HepG2 (cell line): ENCODE data around the gene ZCCHC12. TPM values are rescaled to one million over a fixed set of nuclear protein-coding genes. Genes with fewer than 3 reads are reported as not detected.

ENCODE experiments used
- ATAD3A ChIP-seq: sonication (generic); formaldehyde crosslinking; IDR thresholded peaks from 2 replicates; pipeline ENCODE4 v1.4.0; 2020; ENCODE audit warnings: missing genetic modification reagents
- CCDC6 ChIP-seq: sonication (generic); formaldehyde crosslinking; IDR thresholded peaks from 2 replicates; pipeline ENCODE4 v1.8.1; 2022; ENCODE audit warnings: mild to moderate bottlenecking, missing genetic modification reagents, moderate library complexity
- EP300 ChIP-seq, 3 experiments: sonication (generic) in 1 of 3; formaldehyde crosslinking in 1 of 3; IDR thresholded peaks; 2 replicates each; pipeline versions ENCODE4 v1.5.1 to v1.6.1; 2011 to 2020; ENCODE audit warnings: low read depth in 2 of 3, low read length in 2 of 3, borderline replicate concordance in 1 of 3, improper control_type of control experiment in 1 of 3, mild to moderate bottlenecking in 1 of 3, missing genetic modification reagents in 1 of 3, moderate library complexity in 1 of 3
- FOXA3 ChIP-seq: IDR thresholded peaks from 2 replicates; pipeline ENCODE4 v1.6.1; 2016; ENCODE audit warnings: missing genetic modification reagents, missing compliant biosample characterization
- HES4 ChIP-seq: sonication (generic); formaldehyde crosslinking; IDR thresholded peaks from 2 replicates; pipeline ENCODE4 v1.9.0; 2021; ENCODE audit warnings: mild to moderate bottlenecking, missing genetic modification reagents, borderline replicate concordance
- JUN ChIP-seq: sonication (generic); formaldehyde crosslinking; IDR thresholded peaks from 2 replicates; pipeline ENCODE4 v1.4.0; 2020; ENCODE audit warnings: mild to moderate bottlenecking, missing genetic modification reagents
- KLF9 ChIP-seq: IDR thresholded peaks from 2 replicates; pipeline ENCODE4 v1.6.1; 2016; ENCODE audit warnings: low read depth
- MTA3 ChIP-seq: sonication (generic); formaldehyde crosslinking; IDR thresholded peaks from 2 replicates; pipeline ENCODE4 v1.4.0; 2020; ENCODE audit warnings: missing genetic modification reagents
- MXD4 ChIP-seq: IDR thresholded peaks from 2 replicates; pipeline ENCODE4 v1.6.1; 2016; ENCODE audit warnings: mild to moderate bottlenecking, missing biosample characterization, missing genetic modification reagents
- MYC ChIP-seq: sonication (generic); formaldehyde crosslinking; IDR thresholded peaks from 2 replicates; pipeline ENCODE4 v1.9.0; 2021; ENCODE audit warnings: missing genetic modification reagents, borderline replicate concordance
- NFIC ChIP-seq: IDR thresholded peaks from 2 replicates; pipeline ENCODE4 v1.6.1; 2012; ENCODE audit warnings: mild to moderate bottlenecking, low read length, inconsistent platforms
- PTBP1 ChIP-seq: fragments of 200-400 bp; formaldehyde crosslinking; IDR thresholded peaks from 2 replicates; pipeline ENCODE4 v1.6.1; 2018; ENCODE audit warnings: low read length, low read depth; ENCODE audit not compliant: poor library complexity, severe bottlenecking
- RNF2 ChIP-seq: fragments of 450-650 bp; conservative IDR thresholded peaks from 2 replicates; pipeline ENCODE4 v1.6.1; 2016; ENCODE audit warnings: low read depth
- RORA ChIP-seq: sonication (generic); formaldehyde crosslinking; IDR thresholded peaks from 2 replicates; pipeline ENCODE4 v1.5.0; 2020; ENCODE audit warnings: mild to moderate bottlenecking, missing genetic modification reagents, moderate library complexity
- SP2 ChIP-seq: sonication (generic); formaldehyde crosslinking; IDR thresholded peaks from 2 replicates; pipeline ENCODE4 v1.5.1; 2020; ENCODE audit warnings: mild to moderate bottlenecking, missing genetic modification reagents
- SRY ChIP-seq: sonication (generic); formaldehyde crosslinking; IDR thresholded peaks from 2 replicates; pipeline ENCODE4 v1.8.0; 2022; ENCODE audit warnings: mild to moderate bottlenecking, missing genetic modification reagents
- ZNF232 ChIP-seq: sonication (generic); formaldehyde crosslinking; IDR thresholded peaks from 2 replicates; pipeline ENCODE4 v1.4.0; 2020; ENCODE audit warnings: missing genetic modification reagents, borderline replicate concordance
- ZNF331 ChIP-seq: sonication (generic); formaldehyde crosslinking; IDR thresholded peaks from 2 replicates; pipeline ENCODE4 v1.4.0; 2020; ENCODE audit warnings: missing genetic modification reagents
- ZNF484 ChIP-seq: sonication (generic); formaldehyde crosslinking; IDR thresholded peaks from 2 replicates; pipeline ENCODE4 v1.5.1; 2020; ENCODE audit warnings: mild to moderate bottlenecking, low read depth, missing genetic modification reagents, borderline replicate concordance
- ZNF572 ChIP-seq: sonication (generic); formaldehyde crosslinking; IDR thresholded peaks from 2 replicates; pipeline ENCODE4 v1.5.1; 2020; ENCODE audit warnings: mild to moderate bottlenecking, missing genetic modification reagents
- ZNF660 ChIP-seq: sonication (generic); formaldehyde crosslinking; IDR thresholded peaks from 2 replicates; pipeline ENCODE4 v1.5.1; 2020; ENCODE audit warnings: mild to moderate bottlenecking, low read depth, missing genetic modification reagents, borderline replicate concordance
- ZNF709 ChIP-seq: sonication (generic); formaldehyde crosslinking; IDR thresholded peaks from 2 replicates; pipeline ENCODE4 v1.5.0; 2020; ENCODE audit warnings: mild to moderate bottlenecking, missing genetic modification reagents
- ZNF724P ChIP-seq: sonication (generic); formaldehyde crosslinking; IDR thresholded peaks from 2 replicates; pipeline ENCODE4 v1.8.0; 2022; ENCODE audit warnings: missing genetic modification reagents, borderline replicate concordance
- ZNF773 ChIP-seq: sonication (generic); formaldehyde crosslinking; IDR thresholded peaks from 2 replicates; pipeline ENCODE4 v1.4.0; 2020; ENCODE audit warnings: missing genetic modification reagents, borderline replicate concordance
- ZNF777 ChIP-seq: sonication (generic); formaldehyde crosslinking; IDR thresholded peaks from 2 replicates; pipeline ENCODE4 v1.4.0; 2020; ENCODE audit warnings: missing genetic modification reagents
- ZZZ3 ChIP-seq: sonication (generic); formaldehyde crosslinking; IDR thresholded peaks from 2 replicates; pipeline ENCODE4 v1.4.0; 2020; ENCODE audit warnings: missing genetic modification reagents, mild to moderate bottlenecking, borderline replicate concordance
- polyA plus RNA-seq, 8 experiments: library from polyadenylated mRNA; depleted of rRNA in 3 of 8; stranded (reverse) in 7 of 8; unstranded in 1 of 8; fragments of >200 nt; fragmentation: Illumina TruSeq in 4 of 8; extraction: Trizol in 4 of 8; gene quantifications; 2 replicates each; pipeline versions ENCODE4 v1.2.1 to v1.2.3, GENCODE V29; 2011 to 2016; ENCODE audit warnings: low read depth in 4 of 8, missing spikeins in 1 of 8, mixed read lengths in 1 of 8; ENCODE audit not compliant: insufficient read depth in 1 of 8
- total RNA-seq, 5 experiments: library from RNA; depleted of rRNA; stranded (reverse); fragments of >200 nt; fragmentation: Illumina TruSeq; extraction: Trizol; gene quantifications; 2 replicates each; pipeline ENCODE4 v1.2.3, GENCODE V29; 2016; ENCODE audit warnings: low read depth in 1 of 5
- TF ChIP-seq, protein P1 (sequence below): IDR thresholded peaks from 2 replicates; pipeline ENCODE4 v1.6.1; 2012; ENCODE audit warnings: low read length, improper control_type of control experiment
- TF ChIP-seq, protein P2 (sequence below): IDR thresholded peaks from 2 replicates; pipeline ENCODE4 v1.6.1; 2016; ENCODE audit warnings: missing genetic modification reagents, missing compliant biosample characterization

ZCCHC12 gene
- total and polyA plus RNA-seq, 2 of the 13 experiments (the other 11 are each of a cell fraction or from before 2014, with no cell fraction given) = 0.05 to 0.20 TPM

DNA sequence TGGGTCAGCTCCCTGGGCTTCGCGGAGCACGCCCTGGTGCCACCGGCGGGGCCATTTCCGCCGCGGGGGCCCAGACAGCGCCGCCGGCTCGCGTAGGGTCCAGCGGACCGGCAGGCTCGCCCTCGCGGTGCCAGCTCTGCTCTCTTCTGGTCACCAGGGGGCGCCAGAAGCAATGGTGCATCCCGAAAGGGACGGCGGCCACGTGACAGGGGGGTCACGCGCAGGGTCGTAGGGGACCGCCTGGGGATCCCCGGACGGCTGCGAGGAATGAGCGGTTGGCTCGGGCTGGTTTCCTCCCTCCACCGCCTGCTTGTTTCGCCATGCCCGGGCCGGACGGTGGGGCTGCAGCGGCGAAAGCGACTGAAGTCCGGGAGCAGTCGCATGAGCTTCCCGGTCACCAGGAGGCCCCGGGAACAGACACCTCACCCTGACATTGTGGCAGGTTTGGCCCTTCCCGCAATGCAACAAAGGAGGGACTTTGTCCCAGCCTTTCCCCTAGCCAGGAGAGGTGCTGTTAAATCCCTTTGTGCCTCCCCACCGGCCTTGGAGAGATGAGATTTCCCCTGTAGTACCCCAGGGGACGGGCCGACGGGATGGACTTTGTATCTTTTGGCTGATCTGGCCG is 15.8 kb downstream of the ZCCHC12 start (continued):
- TF ChIP-seq ZNF331 (CRISPR knock-in tag) (no peak; the same call in 1 of the 2 replicates), RNF2 (no peak), ZNF660 (CRISPR knock-in tag) (no peak), RORA (no peak), ZNF484 (no peak), SRY (no peak), SP2 (CRISPR knock-in tag) (no peak), ZZZ3 (0 out of 2 replicates have a peak, but pooled peaks have one; percentile 35), ZNF709 (peak; percentile 45; the same call in 1 of the 2 replicates), PTBP1 (no peak), JUN (no peak), FOXA3 (CRISPR knock-in tag) (0 out of 2 replicates have a peak, but pooled peaks have one; percentile 18), ZNF232 (CRISPR knock-in tag) (no peak), NFIC (no peak), KLF9 (no peak), ZNF773 (no peak), MYC (CRISPR knock-in tag) (peak; percentile 89; the same call in 1 of the 2 replicates), EP300 (IDR thresholded peaks at IDR 0.05; ENCODE audit: low read depth in 2 of 2, low read length in 2 of 2) (no peak; a peak in 1 of 4 replicates), EP300 (CRISPR knock-in tag; IDR thresholded peaks at IDR 0.05; ENCODE audit: borderline replicate concordance) (no peak), ZNF572 (CRISPR knock-in tag) (no peak), MXD4 (CRISPR knock-in tag) (peak; percentile 73; the same call in 1 of the 2 replicates), ATAD3A (CRISPR knock-in tag) (no peak), CCDC6 (CRISPR knock-in tag) (no peak), HES4 (CRISPR knock-in tag) (no peak), ZNF777 (CRISPR knock-in tag) (no peak), ZNF724P (peak; percentile 48; the same call in 1 of the 2 replicates), MTA3 (CRISPR knock-in tag) (no peak)
- TF ChIP-seq, protein P1, sequence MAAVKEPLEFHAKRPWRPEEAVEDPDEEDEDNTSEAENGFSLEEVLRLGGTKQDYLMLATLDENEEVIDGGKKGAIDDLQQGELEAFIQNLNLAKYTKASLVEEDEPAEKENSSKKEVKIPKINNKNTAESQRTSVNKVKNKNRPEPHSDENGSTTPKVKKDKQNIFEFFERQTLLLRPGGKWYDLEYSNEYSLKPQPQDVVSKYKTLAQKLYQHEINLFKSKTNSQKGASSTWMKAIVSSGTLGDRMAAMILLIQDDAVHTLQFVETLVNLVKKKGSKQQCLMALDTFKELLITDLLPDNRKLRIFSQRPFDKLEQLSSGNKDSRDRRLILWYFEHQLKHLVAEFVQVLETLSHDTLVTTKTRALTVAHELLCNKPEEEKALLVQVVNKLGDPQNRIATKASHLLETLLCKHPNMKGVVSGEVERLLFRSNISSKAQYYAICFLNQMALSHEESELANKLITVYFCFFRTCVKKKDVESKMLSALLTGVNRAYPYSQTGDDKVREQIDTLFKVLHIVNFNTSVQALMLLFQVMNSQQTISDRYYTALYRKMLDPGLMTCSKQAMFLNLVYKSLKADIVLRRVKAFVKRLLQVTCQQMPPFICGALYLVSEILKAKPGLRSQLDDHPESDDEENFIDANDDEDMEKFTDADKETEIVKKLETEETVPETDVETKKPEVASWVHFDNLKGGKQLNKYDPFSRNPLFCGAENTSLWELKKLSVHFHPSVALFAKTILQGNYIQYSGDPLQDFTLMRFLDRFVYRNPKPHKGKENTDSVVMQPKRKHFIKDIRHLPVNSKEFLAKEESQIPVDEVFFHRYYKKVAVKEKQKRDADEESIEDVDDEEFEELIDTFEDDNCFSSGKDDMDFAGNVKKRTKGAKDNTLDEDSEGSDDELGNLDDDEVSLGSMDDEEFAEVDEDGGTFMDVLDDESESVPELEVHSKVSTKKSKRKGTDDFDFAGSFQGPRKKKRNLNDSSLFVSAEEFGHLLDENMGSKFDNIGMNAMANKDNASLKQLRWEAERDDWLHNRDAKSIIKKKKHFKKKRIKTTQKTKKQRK = no peak
- TF ChIP-seq, protein P2, sequence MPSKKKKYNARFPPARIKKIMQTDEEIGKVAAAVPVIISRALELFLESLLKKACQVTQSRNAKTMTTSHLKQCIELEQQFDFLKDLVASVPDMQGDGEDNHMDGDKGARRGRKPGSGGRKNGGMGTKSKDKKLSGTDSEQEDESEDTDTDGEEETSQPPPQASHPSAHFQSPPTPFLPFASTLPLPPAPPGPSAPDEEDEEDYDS (CRISPR knock-in tag) = no peak; the same call in 1 of the 2 replicates
